ENCODE measurements around the gene MATR3.

MATR3 gene

GRCh38 chr5:139287890-139288635 is 5.5 kb upstream of the MATR3 start:
- no peak overlapping the region for H3K4me3 ChIP-seq (ENCODE audit: low read length)
- TF ChIP-seq CTCF (IDR thresholded peaks at IDR 0.05; ENCODE audit: insufficient read depth, low read depth, low read length, missing control alignments), result peak; percentile 33
- peak; percentile 60 for DNase-seq (ENCODE audit: low read depth)

GRCh38 chr5:139291051-139291450 is 2.5 kb upstream of the MATR3 start:
- TF ChIP-seq CTCF (IDR thresholded peaks at IDR 0.05; ENCODE audit: insufficient read depth, low read depth, low read length, missing control alignments), result no peak
- H3K4me3 ChIP-seq (ENCODE audit: low read length), result no peak overlapping the region
- no peak for DNase-seq (ENCODE audit: low read depth)

- no peak for DNase-seq (ENCODE audit: low read depth)
- no peak for TF ChIP-seq CTCF (IDR thresholded peaks at IDR 0.05; ENCODE audit: insufficient read depth, low read depth, low read length, missing control alignments)
- peak overlapping the region; percentile 97 for H3K4me3 ChIP-seq (ENCODE audit: low read length)
Measured at GRCh38 chr5:139293202-139293506, 386 bp upstream of the MATR3 start.

- H3K4me3 ChIP-seq (ENCODE audit: low read length), result peak overlapping the region; percentile 97
- TF ChIP-seq CTCF (IDR thresholded peaks at IDR 0.05; ENCODE audit: insufficient read depth, low read depth, low read length, missing control alignments), result peak; percentile 5
- DNase-seq (ENCODE audit: low read depth), result peak; percentile 61
Measured at GRCh38 chr5:139294374-139295165, 1.0 kb downstream of the MATR3 start.

GRCh38 chr5:139295346-139296057 is 2.0 kb downstream of the MATR3 start:
- H3K4me3 ChIP-seq (ENCODE audit: low read length), result peak overlapping the region; percentile 97
- no peak for TF ChIP-seq CTCF (IDR thresholded peaks at IDR 0.05; ENCODE audit: insufficient read depth, low read depth, low read length, missing control alignments)
- no peak for DNase-seq (ENCODE audit: low read depth)

- no peak for TF ChIP-seq CTCF (IDR thresholded peaks at IDR 0.05; ENCODE audit: insufficient read depth, low read depth, low read length, missing control alignments)
- H3K4me3 ChIP-seq (ENCODE audit: low read length), result no peak overlapping the region
- no peak for DNase-seq (ENCODE audit: low read depth)
Measured at GRCh38 chr5:139296198-139296597, 2.7 kb downstream of the MATR3 start.
